ENCODE measurements around the gene ZNF138. TPM values are rescaled to one million over a fixed set of nuclear protein-coding genes. Genes with fewer than 3 reads are reported as not detected.

The ZNF138 gene
- total RNA-seq, 1 donor from 2014 or later = 14.7 TPM

- DNase-seq (ENCODE audit: low spot score) = no peak
- H3K4me3 Mint-ChIP-seq (ENCODE audit: unreplicated experiment) = no peak overlapping the region
- H3K36me3 Mint-ChIP-seq (ENCODE audit: low read depth, unreplicated experiment) = peaks cover 10% of the 10 kb centered on the region
- no peak overlapping the region for H3K27ac Mint-ChIP-seq (ENCODE audit: unreplicated experiment)
- peaks cover 8% of the 10 kb centered on the region for H3K9me3 Mint-ChIP-seq (ENCODE audit: unreplicated experiment)
- TF ChIP-seq CTCF (IDR thresholded peaks at IDR 0.05; ENCODE audit: unreplicated experiment) = no peak
- H3K27me3 Mint-ChIP-seq (ENCODE audit: unreplicated experiment) = peaks cover 14% of the 10 kb centered on the region
- no peaks in the 10 kb centered on the region for H3K4me1 Mint-ChIP-seq (ENCODE audit: unreplicated experiment)
These were observed 44.5 kb downstream of the ZNF138 start for GRCh38 chr7:64838691-64839090.

GRCh38 chr7:64839910-64840309 lies 45.7 kb downstream of the ZNF138 start:
- H3K9me3 Mint-ChIP-seq (ENCODE audit: unreplicated experiment) = peaks cover 8% of the 10 kb centered on the region
- no peaks in the 10 kb centered on the region for H3K4me1 Mint-ChIP-seq (ENCODE audit: unreplicated experiment)
- peaks cover 14% of the 10 kb centered on the region for H3K27me3 Mint-ChIP-seq (ENCODE audit: unreplicated experiment)
- no peak overlapping the region for H3K27ac Mint-ChIP-seq (ENCODE audit: unreplicated experiment)
- no peak overlapping the region for H3K4me3 Mint-ChIP-seq (ENCODE audit: unreplicated experiment)
- H3K36me3 Mint-ChIP-seq (ENCODE audit: low read depth, unreplicated experiment) = peaks cover 10% of the 10 kb centered on the region
- no peak for TF ChIP-seq CTCF (IDR thresholded peaks at IDR 0.05; ENCODE audit: unreplicated experiment)
- no peak for DNase-seq (ENCODE audit: low spot score)

GRCh38 chr7:64849250-64849923 lies 55.2 kb downstream of the ZNF138 start:
- Mint-ChIP-seq H3K4me3 (ENCODE audit: unreplicated experiment) (no peak overlapping the region), H3K36me3 (ENCODE audit: low read depth, unreplicated experiment) (no peaks in the 10 kb centered on the region), H3K4me1 (ENCODE audit: unreplicated experiment) (no peaks in the 10 kb centered on the region), H3K9me3 (ENCODE audit: unreplicated experiment) (no peaks in the 10 kb centered on the region), H3K27me3 (ENCODE audit: unreplicated experiment) (no peaks in the 10 kb centered on the region), H3K27ac (ENCODE audit: unreplicated experiment) (no peak overlapping the region)
- no peak for DNase-seq (ENCODE audit: low spot score)
- TF ChIP-seq CTCF (IDR thresholded peaks at IDR 0.05; ENCODE audit: unreplicated experiment) = no peak

GRCh38 chr7:64849924-64850499 lies 55.8 kb downstream of the ZNF138 start:
- no peak for DNase-seq (ENCODE audit: low spot score)
- Mint-ChIP-seq H3K9me3 (ENCODE audit: unreplicated experiment) (no peaks in the 10 kb centered on the region), H3K4me3 (ENCODE audit: unreplicated experiment) (no peak overlapping the region), H3K4me1 (ENCODE audit: unreplicated experiment) (no peaks in the 10 kb centered on the region), H3K27me3 (ENCODE audit: unreplicated experiment) (no peaks in the 10 kb centered on the region), H3K36me3 (ENCODE audit: low read depth, unreplicated experiment) (no peaks in the 10 kb centered on the region), H3K27ac (ENCODE audit: unreplicated experiment) (no peak overlapping the region)
- no peak for TF ChIP-seq CTCF (IDR thresholded peaks at IDR 0.05; ENCODE audit: unreplicated experiment)

- no peaks in the 10 kb centered on the region for H3K27me3 Mint-ChIP-seq (ENCODE audit: unreplicated experiment)
- no peaks in the 10 kb centered on the region for H3K36me3 Mint-ChIP-seq (ENCODE audit: low read depth, unreplicated experiment)
- DNase-seq (ENCODE audit: low spot score) = no peak
- no peak overlapping the region for H3K27ac Mint-ChIP-seq (ENCODE audit: unreplicated experiment)
- no peak for TF ChIP-seq CTCF (IDR thresholded peaks at IDR 0.05; ENCODE audit: unreplicated experiment)
- H3K4me3 Mint-ChIP-seq (ENCODE audit: unreplicated experiment) = no peak overlapping the region
- H3K4me1 Mint-ChIP-seq (ENCODE audit: unreplicated experiment) = no peaks in the 10 kb centered on the region
- H3K9me3 Mint-ChIP-seq (ENCODE audit: unreplicated experiment) = no peaks in the 10 kb centered on the region
These were observed 59.5 kb downstream of the ZNF138 start for GRCh38 chr7:64853679-64854078.
